Measurements from ENCODE around the gene LRP1B.

Gene LRP1B

DNA sequence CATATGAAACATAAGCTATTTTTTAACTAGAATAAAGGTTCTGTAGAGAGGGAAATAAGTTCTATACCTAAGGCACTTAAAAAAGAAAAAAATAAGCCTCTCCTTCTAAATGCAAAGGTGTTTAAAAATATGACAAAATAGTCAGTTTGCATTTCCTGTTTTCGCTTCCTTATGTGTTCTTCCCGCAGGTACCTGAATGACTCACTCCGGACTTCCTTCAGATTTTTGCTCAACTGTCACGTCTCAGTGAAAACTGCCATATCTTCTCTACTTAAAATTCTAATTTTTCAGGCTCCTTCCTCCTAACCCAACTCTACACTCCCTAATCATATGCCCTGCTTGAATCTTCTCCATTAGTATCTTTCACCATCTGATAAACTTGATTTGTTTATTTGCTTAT, 1333.1 kb downstream of the LRP1B start:
- no peak for DNase-seq (ENCODE audit: extremely low read depth, low read depth)
- TF ChIP-seq, protein P1, sequence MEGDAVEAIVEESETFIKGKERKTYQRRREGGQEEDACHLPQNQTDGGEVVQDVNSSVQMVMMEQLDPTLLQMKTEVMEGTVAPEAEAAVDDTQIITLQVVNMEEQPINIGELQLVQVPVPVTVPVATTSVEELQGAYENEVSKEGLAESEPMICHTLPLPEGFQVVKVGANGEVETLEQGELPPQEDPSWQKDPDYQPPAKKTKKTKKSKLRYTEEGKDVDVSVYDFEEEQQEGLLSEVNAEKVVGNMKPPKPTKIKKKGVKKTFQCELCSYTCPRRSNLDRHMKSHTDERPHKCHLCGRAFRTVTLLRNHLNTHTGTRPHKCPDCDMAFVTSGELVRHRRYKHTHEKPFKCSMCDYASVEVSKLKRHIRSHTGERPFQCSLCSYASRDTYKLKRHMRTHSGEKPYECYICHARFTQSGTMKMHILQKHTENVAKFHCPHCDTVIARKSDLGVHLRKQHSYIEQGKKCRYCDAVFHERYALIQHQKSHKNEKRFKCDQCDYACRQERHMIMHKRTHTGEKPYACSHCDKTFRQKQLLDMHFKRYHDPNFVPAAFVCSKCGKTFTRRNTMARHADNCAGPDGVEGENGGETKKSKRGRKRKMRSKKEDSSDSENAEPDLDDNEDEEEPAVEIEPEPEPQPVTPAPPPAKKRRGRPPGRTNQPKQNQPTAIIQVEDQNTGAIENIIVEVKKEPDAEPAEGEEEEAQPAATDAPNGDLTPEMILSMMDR (IDR thresholded peaks at IDR 0.05; ENCODE audit: low read depth, low read length, missing control alignments) = no peak
- no peak overlapping the region for H3K4me3 ChIP-seq (replicated peaks; ENCODE audit: low read depth, low read length)

DNA sequence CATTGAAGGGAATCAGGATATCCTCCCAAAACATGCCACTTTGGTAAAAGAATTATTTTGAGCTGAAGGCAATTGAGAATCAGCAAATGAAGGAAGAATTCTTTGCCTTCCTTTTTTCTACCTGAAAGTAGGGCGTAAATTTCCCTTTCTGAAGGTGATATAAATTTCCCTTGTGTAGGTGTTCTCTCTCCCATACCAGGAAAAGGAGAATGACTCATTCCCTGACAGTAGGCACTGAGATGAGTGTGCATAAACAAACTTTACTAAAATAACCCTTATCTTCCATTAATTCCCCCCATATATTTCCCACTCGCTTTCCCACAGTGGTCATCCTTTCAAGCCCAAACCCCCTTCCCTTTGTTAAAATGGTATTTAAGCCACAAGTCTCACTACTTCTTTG, 1339.0 kb downstream of the LRP1B start:
- no peak overlapping the region for H3K4me3 ChIP-seq (replicated peaks; ENCODE audit: low read depth, low read length)

DNA sequence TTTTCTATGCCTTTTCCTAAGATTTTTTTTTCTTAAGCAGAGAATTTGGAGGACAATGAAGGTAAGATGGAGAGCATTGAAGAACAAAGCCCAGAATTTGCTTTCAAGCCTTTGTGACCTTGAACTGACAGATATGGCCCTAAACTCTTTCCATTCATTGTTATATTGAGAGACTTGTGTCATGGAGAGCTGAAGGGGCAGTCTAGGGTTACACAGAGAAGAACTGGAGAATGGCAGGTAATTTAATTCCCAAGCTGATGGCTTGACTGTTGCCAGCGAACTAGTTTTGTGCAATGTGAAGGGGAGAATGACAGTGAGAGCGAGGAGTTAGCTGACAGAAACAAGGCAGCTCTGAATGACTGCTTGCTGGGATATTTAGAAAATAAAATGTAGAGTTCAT, 1344.2 kb downstream of the LRP1B start:
- TF ChIP-seq, protein P1 (IDR thresholded peaks at IDR 0.05; ENCODE audit: low read depth, low read length, missing control alignments) = no peak
- DNase-seq (ENCODE audit: extremely low read depth, low read depth) = no peak
- H3K4me3 ChIP-seq (replicated peaks; ENCODE audit: low read depth, low read length) = no peak overlapping the region

More for the DNA sequence above, 1339.0 kb downstream of the LRP1B start:
- TF ChIP-seq, protein P1 (IDR thresholded peaks at IDR 0.05; ENCODE audit: low read depth, low read length, missing control alignments) = no peak
- no peak for DNase-seq (ENCODE audit: extremely low read depth, low read depth)

DNA sequence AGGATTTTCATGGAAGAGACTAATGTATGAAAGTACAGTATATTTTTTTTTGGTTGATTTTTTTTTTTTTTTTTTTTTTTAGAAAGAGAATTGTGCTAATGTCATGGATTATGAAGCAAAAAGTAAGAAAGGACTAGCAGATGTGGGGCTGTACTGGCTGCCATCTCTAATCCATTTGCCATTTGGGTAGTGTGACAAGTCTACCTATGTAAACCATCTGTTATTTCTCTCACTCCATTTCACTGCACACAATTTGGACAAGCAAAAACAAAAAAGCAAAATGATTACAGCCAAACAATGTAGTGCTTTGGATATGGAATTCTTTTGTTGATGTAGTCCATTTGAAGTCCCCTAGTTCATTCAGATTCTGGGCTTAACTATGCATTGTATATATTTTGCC, 1355.4 kb downstream of the LRP1B start:
- DNase-seq (ENCODE audit: extremely low read depth, low read depth) = no peak
- TF ChIP-seq, protein P1 (IDR thresholded peaks at IDR 0.05; ENCODE audit: low read depth, low read length, missing control alignments) = no peak
- no peak overlapping the region for H3K4me3 ChIP-seq (replicated peaks; ENCODE audit: low read depth, low read length)

DNA sequence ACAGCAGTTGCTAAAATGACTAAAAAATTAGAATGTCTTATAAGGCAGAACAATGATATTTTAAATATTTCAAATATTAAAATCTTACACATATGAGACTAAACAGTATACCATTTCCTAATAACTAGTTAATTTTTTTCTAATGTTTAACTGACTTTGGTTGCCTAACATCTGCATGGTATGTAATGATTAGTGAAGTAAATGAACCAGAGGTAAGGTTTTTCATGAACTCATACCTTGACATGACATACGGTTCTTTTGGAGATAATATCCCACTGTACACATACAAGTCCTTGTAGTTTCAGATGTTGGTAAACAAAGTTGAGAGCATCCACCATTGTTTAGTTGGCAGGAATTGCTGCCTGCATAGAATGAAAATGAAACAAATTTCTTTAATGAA, 1360.2 kb downstream of the LRP1B start:
- H3K4me3 ChIP-seq (replicated peaks; ENCODE audit: low read depth, low read length) = no peak overlapping the region
- TF ChIP-seq, protein P1 (IDR thresholded peaks at IDR 0.05; ENCODE audit: low read depth, low read length, missing control alignments) = no peak
- no peak for DNase-seq (ENCODE audit: extremely low read depth, low read depth)

DNA sequence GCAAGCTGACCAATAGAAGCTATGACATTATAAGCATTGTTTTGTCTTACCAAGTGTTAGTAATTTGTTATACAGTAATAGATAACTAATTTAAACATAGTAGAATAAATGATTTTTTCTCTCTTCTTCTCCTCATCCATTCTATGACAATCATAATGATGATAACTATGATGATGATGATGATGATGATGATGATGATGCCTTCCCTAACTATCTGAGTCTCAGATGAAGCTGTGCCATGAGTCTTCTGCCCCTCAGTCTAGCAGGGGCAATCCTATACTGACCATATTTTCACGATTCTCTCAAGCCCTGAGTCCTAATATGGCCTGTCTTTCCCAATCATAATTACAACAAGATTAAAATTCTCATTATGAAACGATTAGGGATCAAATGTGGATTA, 1369.0 kb downstream of the LRP1B start:
- DNase-seq (ENCODE audit: extremely low read depth, low read depth) = no peak
- TF ChIP-seq, protein P1 (IDR thresholded peaks at IDR 0.05; ENCODE audit: low read depth, low read length, missing control alignments) = no peak
- H3K4me3 ChIP-seq (replicated peaks; ENCODE audit: low read depth, low read length) = no peak overlapping the region

DNA sequence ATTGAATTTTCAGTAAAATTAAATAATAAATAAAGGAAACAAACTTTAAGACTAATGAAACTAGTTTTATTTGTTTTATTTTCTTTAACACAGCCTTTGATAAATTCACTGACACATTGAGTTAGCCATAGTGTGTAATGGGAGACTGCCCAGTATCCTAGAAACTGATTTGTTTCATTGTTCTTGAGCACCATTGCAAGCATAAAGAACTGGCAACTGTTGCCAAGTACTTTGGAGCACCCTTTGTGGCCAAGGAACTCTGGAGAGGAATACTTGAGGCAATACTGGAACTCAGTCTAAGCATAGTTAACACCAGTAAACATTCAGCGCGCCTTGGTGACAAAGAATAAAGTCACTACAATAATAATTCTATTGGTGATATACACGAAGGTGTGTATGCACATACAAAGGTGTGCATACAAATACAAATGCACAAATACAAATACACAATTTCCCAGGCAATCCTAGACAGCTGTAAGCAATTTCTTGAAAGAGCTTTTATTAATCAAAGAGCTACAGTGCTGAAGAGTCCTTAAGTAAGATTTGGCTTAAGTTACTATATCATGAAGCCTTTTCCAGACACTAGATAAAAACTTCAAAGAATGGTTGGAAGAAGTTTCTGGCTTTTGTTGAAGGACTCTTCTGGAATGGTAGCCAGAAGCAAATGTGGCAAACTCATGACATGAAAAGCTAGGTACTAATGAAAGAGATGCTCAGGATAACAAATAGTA, 1371.2 kb downstream of the LRP1B start:
- DNase-seq (ENCODE audit: extremely low read depth, low read depth) = no peak
- TF ChIP-seq, protein P1 (IDR thresholded peaks at IDR 0.05; ENCODE audit: low read depth, low read length, missing control alignments) = no peak
- no peak overlapping the region for H3K4me3 ChIP-seq (replicated peaks; ENCODE audit: low read depth, low read length)
